HEK293 (cell line): ENCODE data around the gene DPP6.
"Not testable (repeated sequence)": the region's sequence is repeated elsewhere in the genome, so short reads cannot be mapped to it uniquely, and the experiment has no call there.

Experiments
- BCL11A ChIP-seq: fragments of 450-650 bp; formaldehyde crosslinking; IDR thresholded peaks from 2 replicates; pipeline ENCODE4 v1.5.1; 2016; ENCODE audit warnings: low read depth, missing biosample characterization, missing genetic modification characterization
- KLF16 ChIP-seq: fragments of 450-650 bp; formaldehyde crosslinking; IDR thresholded peaks from 2 replicates; pipeline ENCODE4 v1.5.1; 2017; ENCODE audit warnings: missing biosample characterization, missing genetic modification characterization
- SP2 ChIP-seq: fragments of 450-650 bp; formaldehyde crosslinking; IDR thresholded peaks from 2 replicates; pipeline ENCODE4 v1.5.1; 2016; ENCODE audit warnings: missing biosample characterization, missing genetic modification characterization
- ZNF157 ChIP-seq: fragments of 450-650 bp; formaldehyde crosslinking; IDR thresholded peaks from 2 replicates; pipeline ENCODE4 v1.5.1; 2016; ENCODE audit warnings: missing biosample characterization, missing genetic modification characterization
- ZNF274 ChIP-seq, 2 experiments: fragments of 200-500 bp in 1 of 2; fragments of 450-650 bp in 1 of 2; sonication (Bioruptor generic) in 1 of 2; formaldehyde crosslinking in 1 of 2; IDR thresholded peaks; 2 replicates each; pipeline versions ENCODE4 v1.5.1 to v1.6.1; 2014 to 2016; ENCODE audit warnings: borderline replicate concordance in 1 of 2, inconsistent platforms in 1 of 2, low read length in 1 of 2, missing biosample characterization in 1 of 2, missing genetic modification characterization in 1 of 2
- ZXDB ChIP-seq: fragments of 450-650 bp; formaldehyde crosslinking; IDR thresholded peaks from 2 replicates; pipeline ENCODE4 v1.5.1; 2016; ENCODE audit warnings: missing biosample characterization, missing genetic modification characterization
- TF ChIP-seq, protein P1 (sequence below): fragments of 450-650 bp; formaldehyde crosslinking; IDR thresholded peaks from 2 replicates; pipeline ENCODE4 v1.5.1; 2016; ENCODE audit warnings: missing biosample characterization, missing genetic modification characterization
- TF ChIP-seq, protein P2 (sequence below): fragments of 450-650 bp; formaldehyde crosslinking; IDR thresholded peaks from 2 replicates; pipeline ENCODE4 v1.5.1; 2016; ENCODE audit warnings: missing biosample characterization, missing genetic modification characterization
- TF ChIP-seq, protein P3 (sequence below): fragments of 450-650 bp; formaldehyde crosslinking; IDR thresholded peaks from 2 replicates; pipeline ENCODE4 v1.5.1; 2016; ENCODE audit warnings: missing biosample characterization, missing genetic modification characterization

DNA sequence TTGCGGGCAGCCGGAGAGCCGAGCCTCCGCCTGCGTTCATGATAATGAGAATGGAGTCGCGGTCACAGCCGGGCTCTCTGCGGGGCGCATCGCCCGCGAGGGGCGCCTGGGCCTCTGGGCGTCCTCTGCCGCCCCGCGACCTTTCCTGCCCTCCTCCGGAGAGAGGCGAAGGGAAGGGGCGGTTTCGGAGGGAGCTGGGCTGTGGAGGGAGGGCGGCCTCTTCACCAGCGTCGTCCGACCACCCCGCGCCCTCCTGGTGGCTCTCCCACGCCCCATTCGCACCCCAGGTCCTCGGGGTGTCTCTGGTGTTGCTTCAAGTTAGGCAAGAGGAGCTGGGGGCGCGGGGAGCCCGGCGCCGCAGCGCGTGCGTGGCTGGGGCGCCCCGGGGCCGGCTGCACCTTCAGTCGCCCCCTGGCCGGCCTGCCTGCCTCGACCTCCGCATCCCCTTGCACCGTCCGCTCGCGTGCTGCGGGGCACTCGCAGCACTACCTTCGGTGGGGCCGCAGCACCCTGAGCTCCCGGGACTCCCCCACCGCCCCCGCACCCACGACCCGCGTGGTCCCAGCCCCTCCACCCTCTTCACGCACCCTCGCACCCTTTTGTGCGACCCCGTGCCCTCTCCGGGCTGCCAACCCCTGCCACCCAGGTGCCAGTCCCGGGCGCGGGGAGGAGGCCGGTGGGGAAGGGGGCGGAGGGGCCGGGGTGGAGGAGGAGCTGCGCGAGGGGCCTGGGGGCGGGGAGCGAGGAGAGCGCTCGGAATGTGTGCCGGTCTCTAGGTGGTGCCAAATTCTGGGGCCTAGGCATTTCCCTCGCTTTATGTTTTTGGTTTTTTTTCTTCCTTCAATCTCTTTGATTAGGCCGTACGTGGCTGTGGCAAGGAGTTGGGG, at the start of gene DPP6:
- TF ChIP-seq SP2; KLF16 (tag by site-specific recombination); ZNF274 (IDR thresholded peaks at IDR 0.05; ENCODE audit: low read length); ZNF274 (tag by site-specific recombination; IDR thresholded peaks at IDR 0.05; ENCODE audit: borderline replicate concordance); ZNF157; ZXDB (tag by site-specific recombination); BCL11A: not testable (repeated sequence)
- TF ChIP-seq, protein P1, sequence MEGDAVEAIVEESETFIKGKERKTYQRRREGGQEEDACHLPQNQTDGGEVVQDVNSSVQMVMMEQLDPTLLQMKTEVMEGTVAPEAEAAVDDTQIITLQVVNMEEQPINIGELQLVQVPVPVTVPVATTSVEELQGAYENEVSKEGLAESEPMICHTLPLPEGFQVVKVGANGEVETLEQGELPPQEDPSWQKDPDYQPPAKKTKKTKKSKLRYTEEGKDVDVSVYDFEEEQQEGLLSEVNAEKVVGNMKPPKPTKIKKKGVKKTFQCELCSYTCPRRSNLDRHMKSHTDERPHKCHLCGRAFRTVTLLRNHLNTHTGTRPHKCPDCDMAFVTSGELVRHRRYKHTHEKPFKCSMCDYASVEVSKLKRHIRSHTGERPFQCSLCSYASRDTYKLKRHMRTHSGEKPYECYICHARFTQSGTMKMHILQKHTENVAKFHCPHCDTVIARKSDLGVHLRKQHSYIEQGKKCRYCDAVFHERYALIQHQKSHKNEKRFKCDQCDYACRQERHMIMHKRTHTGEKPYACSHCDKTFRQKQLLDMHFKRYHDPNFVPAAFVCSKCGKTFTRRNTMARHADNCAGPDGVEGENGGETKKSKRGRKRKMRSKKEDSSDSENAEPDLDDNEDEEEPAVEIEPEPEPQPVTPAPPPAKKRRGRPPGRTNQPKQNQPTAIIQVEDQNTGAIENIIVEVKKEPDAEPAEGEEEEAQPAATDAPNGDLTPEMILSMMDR (tag by site-specific recombination) = not testable (repeated sequence)
- TF ChIP-seq, protein P2, sequence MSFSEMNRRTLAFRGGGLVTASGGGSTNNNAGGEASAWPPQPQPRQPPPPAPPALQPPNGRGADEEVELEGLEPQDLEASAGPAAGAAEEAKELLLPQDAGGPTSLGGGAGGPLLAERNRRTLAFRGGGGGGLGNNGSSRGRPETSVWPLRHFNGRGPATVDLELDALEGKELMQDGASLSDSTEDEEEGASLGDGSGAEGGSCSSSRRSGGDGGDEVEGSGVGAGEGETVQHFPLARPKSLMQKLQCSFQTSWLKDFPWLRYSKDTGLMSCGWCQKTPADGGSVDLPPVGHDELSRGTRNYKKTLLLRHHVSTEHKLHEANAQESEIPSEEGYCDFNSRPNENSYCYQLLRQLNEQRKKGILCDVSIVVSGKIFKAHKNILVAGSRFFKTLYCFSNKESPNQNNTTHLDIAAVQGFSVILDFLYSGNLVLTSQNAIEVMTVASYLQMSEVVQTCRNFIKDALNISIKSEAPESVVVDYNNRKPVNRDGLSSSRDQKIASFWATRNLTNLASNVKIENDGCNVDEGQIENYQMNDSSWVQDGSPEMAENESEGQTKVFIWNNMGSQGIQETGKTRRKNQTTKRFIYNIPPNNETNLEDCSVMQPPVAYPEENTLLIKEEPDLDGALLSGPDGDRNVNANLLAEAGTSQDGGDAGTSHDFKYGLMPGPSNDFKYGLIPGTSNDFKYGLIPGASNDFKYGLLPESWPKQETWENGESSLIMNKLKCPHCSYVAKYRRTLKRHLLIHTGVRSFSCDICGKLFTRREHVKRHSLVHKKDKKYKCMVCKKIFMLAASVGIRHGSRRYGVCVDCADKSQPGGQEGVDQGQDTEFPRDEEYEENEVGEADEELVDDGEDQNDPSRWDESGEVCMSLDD (tag by site-specific recombination) = not testable (repeated sequence)
- TF ChIP-seq, protein P3, sequence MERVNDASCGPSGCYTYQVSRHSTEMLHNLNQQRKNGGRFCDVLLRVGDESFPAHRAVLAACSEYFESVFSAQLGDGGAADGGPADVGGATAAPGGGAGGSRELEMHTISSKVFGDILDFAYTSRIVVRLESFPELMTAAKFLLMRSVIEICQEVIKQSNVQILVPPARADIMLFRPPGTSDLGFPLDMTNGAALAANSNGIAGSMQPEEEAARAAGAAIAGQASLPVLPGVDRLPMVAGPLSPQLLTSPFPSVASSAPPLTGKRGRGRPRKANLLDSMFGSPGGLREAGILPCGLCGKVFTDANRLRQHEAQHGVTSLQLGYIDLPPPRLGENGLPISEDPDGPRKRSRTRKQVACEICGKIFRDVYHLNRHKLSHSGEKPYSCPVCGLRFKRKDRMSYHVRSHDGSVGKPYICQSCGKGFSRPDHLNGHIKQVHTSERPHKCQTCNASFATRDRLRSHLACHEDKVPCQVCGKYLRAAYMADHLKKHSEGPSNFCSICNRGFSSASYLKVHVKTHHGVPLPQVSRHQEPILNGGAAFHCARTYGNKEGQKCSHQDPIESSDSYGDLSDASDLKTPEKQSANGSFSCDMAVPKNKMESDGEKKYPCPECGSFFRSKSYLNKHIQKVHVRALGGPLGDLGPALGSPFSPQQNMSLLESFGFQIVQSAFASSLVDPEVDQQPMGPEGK (tag by site-specific recombination) = not testable (repeated sequence)
